Measurements from ENCODE around the gene ZNF710. TPM values are rescaled to one million over a fixed set of nuclear protein-coding genes. Genes with fewer than 3 reads are reported as not detected.

Gene ZNF710
- total and polyA plus RNA-seq, 2 of the 8 experiments (the other 6 are each of a cell fraction or from before 2014, with no cell fraction given), result 10.5 to 24.0 TPM

DNA sequence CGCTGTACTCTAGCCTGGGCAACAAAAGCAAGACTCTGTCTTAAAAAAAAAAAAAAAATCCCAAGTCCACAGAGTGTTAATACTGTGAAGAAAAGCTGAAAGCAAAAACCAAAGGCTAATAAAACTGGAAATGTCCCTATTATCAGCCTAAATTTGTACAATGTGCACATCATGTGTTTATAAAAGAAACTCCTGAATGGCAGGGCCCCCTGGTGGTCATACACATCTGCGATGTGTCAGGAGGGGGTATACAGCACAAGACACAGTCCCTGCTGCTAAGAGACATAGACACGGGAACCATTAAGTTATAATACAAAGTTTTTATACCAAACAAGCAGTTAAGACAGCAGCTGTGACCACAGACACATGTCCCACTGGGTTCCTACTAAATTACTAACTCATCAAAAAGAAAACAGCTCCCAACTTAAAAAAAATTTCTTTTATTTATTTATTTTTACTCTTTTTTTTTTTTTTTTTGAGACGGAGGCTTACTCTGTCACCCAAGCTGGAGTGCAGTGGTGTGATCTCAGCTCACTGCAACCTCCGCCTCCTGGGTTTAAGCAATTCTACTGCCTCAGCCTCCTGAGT is 70.2 kb downstream of the ZNF710 start:
- Histone ChIP-seq H4K8ac (ENCODE audit: extremely low read depth, insufficient read depth, low read length) (no peak overlapping the region), H3K27ac (ENCODE audit: low read depth, low read length) (no peak overlapping the region), H3K4ac (replicated peaks; ENCODE audit: insufficient read length, low read depth, low read length) (no peak overlapping the region), H3K4me1 (replicated peaks in 1 of 4; ENCODE audit: control insufficient read depth in 3 of 4, insufficient read depth in 4 of 4, low read length in 3 of 4) (peaks cover 2 to 6% (median 5%) of the 10 kb centered on the region in 4 experiments; a peak in 5 of 7 replicates), H2BK20ac (ENCODE audit: low read length) (no peak overlapping the region; the same call in 1 of the 2 replicates), H2BK12ac (ENCODE audit: low read depth, low read length) (no peak overlapping the region), H2AFZ (ENCODE audit: low read length) (no peak overlapping the region), H2BK5ac (ENCODE audit: low read depth, low read length) (no peak overlapping the region), H3K4me2 (ENCODE audit: insufficient read depth in 1 of 2, low read depth in 2 of 2, low read length in 2 of 2) (no peak overlapping the region), H3K18ac (ENCODE audit: extremely low read depth, low read length) (no peak overlapping the region), H3K79me2 (ENCODE audit: control insufficient read depth in 1 of 2, insufficient read depth in 2 of 2, low read length in 2 of 2) (no peaks in the 10 kb centered on the region), H3K9me3 (ENCODE audit: insufficient read depth in 2 of 2, low read depth in 1 of 2, low read length in 1 of 2) (no peaks in the 10 kb centered on the region), H3K27me3 (replicated peaks in 1 of 4; ENCODE audit: control insufficient read depth in 3 of 4, extremely low read depth in 1 of 4, insufficient read depth in 3 of 4, low read length in 3 of 4) (no peaks in the 10 kb centered on the region), H4K5ac (ENCODE audit: insufficient read length, low read depth, low read length) (no peak overlapping the region), H3K79me1 (ENCODE audit: low read depth, low read length) (no peaks in the 10 kb centered on the region), H2BK15ac (ENCODE audit: low read length) (no peak overlapping the region), H2AK5ac (ENCODE audit: low read depth, low read length) (no peak overlapping the region), H3K23ac (ENCODE audit: insufficient read length) (no peak overlapping the region), H2BK120ac (replicated peaks; ENCODE audit: low read depth, low read length) (no peak overlapping the region), H3K36me3 (ENCODE audit: control insufficient read depth in 2 of 4, insufficient read depth in 4 of 4, low read length in 3 of 4) (peaks cover 0 to 10% (median 6%) of the 10 kb centered on the region in 4 experiments; a peak in 5 of 8 replicates), H3K56ac (replicated peaks; ENCODE audit: insufficient read length, low read depth, low read length) (no peak overlapping the region), H4K20me1 (replicated peaks in 1 of 2; ENCODE audit: control insufficient read depth in 1 of 2, insufficient read depth in 2 of 2, low read length in 2 of 2) (peaks cover 0 to 4% of the 10 kb centered on the region in 2 experiments), H3K9ac (replicated peaks in 1 of 4; ENCODE audit: extremely low read depth in 1 of 4, low read depth in 3 of 4, low read length in 3 of 4) (no peak overlapping the region), H3K4me3 (ENCODE audit: extremely low read depth in 1 of 4, insufficient read depth in 2 of 4, low read depth in 3 of 4, low read length in 4 of 4) (no peak overlapping the region), H4K91ac (replicated peaks; ENCODE audit: insufficient read length, low read length) (no peak overlapping the region), H3K23me2 (ENCODE audit: low read depth, low read length) (no peaks in the 10 kb centered on the region), H3K14ac (ENCODE audit: insufficient read length) (no peak overlapping the region)
- 91% methylated on average over 4 of the region's 5 CpGs; no CpG with 5 or more reads in 1 of the 2 experiments for WGBS, 2 experiments (ENCODE audit: extremely low coverage in 1 of 2, insufficient coverage in 1 of 2, insufficient read length in 1 of 2, insufficient replicate concordance in 2 of 2, low coverage in 1 of 2, low lambda C conversion rate in 2 of 2, missing lambda C conversion rate in 1 of 2)
- DNase-seq (ENCODE audit: low read depth in 1 of 2, low spot score in 2 of 2) (no peak), FAIRE-seq (no peak)
- TF ChIP-seq JUN (IDR thresholded peaks at IDR 0.05; ENCODE audit: low read depth, low read length) (no peak), RAD21 (IDR thresholded peaks at IDR 0.05 in 1 of 2, conservative IDR thresholded peaks at IDR 0.05 in 1 of 2; ENCODE audit: low read depth in 2 of 2, low read length in 2 of 2) (peak; percentile 49 to 65)
- TF ChIP-seq, protein P1, sequence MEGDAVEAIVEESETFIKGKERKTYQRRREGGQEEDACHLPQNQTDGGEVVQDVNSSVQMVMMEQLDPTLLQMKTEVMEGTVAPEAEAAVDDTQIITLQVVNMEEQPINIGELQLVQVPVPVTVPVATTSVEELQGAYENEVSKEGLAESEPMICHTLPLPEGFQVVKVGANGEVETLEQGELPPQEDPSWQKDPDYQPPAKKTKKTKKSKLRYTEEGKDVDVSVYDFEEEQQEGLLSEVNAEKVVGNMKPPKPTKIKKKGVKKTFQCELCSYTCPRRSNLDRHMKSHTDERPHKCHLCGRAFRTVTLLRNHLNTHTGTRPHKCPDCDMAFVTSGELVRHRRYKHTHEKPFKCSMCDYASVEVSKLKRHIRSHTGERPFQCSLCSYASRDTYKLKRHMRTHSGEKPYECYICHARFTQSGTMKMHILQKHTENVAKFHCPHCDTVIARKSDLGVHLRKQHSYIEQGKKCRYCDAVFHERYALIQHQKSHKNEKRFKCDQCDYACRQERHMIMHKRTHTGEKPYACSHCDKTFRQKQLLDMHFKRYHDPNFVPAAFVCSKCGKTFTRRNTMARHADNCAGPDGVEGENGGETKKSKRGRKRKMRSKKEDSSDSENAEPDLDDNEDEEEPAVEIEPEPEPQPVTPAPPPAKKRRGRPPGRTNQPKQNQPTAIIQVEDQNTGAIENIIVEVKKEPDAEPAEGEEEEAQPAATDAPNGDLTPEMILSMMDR (IDR thresholded peaks at IDR 0.05; ENCODE audit: control extremely low read depth in 1 of 3, insufficient read depth in 1 of 3, low read depth in 1 of 3, low read length in 3 of 3), result peak; percentile 44 to 57 (median 54)
- ChIA-PET CTCF (ENCODE audit: partially characterized antibody) (interaction anchor here (0.6 to 3.4 kb wide), 25 partner anchors 8 to 314 kb away, joined by 3 to 33 read pairs (median 4); partner anchors contain the start of genes ARPIN and ZNF710), POLR2A (ENCODE audit: partially characterized antibody) (no interaction called here)

Data from H1 (cell line).